ENCODE measurements around the gene PRKCQ.

The PRKCQ gene

DNA sequence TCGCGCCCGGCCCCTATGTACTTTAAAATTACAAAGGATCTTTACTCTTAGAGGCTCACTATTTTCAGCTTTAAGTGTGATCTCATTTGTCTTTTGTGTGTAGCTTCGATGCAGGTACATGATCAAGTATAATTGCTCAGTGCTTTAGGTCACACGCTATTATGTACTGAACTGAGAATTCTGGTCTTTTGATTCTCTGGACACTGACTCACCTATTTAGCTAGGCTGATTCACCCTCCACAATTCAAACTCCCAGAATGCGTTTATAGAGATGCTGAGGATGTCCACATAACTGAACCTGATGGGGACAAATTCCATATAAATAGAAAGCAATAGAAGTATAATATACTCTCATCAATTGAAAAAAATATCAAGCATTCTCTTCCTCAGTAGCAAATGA is 57.8 kb downstream of the PRKCQ start:
- no peak for DNase-seq (ENCODE audit: low spot score)

DNA sequence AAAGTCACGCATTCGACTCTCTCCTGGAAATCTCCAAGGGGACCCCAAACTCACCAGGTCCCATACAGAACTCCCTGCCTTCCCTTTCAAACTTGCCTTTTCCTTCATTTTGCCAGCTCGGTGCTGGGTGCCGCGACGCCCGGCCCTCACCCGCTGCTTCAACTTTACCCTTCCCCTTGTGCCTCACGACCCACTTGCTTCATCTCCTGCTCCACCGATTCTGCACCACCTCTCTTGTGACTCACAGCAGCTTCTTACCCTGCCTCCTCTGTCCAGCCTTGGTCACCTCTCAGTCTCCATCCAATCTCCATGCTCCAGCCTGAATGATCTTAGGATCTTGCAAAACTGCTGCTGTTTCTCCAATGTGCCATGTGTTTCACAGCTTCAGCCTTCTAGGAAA is 59.9 kb downstream of the PRKCQ start:
- no peak for DNase-seq (ENCODE audit: low spot score)

DNA sequence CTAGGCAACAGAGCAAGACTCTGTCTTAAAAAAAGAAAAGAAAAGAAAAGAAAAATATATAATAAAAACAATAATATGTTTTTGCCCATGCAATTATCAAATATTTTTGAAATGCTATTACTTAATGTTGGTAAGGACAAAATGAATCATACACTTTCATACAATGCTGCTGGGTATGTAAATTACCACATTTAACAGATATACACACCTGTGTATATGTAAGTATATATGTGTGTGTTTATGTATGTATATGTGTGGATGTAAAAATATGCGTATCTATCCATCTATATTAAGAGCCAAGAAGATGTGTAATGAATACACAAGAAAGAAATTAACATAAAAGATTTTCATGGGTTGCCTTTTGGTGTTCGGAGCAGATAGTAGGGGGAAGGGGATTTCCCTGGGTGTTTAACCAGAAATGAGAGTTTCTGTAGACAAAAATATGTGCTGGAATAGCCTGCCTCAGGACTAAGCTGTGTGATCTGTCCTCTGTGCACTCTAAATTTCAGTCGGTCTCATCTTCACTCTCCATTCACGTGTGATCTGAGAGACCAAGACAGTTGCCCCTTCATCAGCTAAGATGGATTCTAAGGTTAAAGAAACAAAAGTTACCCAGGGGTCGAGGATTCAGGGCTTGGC is 61.2 kb downstream of the PRKCQ start:
- no peak for DNase-seq (ENCODE audit: low spot score)

DNA sequence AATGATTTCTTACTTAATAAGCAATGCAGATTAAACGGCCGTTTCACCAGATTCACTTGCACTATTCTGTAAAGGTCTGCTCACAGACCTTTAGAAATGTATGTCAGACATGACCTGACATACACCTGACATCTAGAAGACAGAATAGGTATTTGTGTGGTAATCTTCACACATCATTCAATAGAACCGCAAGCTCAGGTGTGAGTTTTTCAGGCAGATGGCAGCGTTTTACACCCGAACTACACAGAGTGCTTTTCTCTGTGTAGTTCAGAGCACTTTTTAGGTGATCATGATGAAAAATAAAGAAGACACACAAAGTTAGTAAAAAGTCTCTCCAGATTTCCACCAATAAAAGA is 63.2 kb downstream of the PRKCQ start:
- no peak for DNase-seq (ENCODE audit: low spot score)

DNA sequence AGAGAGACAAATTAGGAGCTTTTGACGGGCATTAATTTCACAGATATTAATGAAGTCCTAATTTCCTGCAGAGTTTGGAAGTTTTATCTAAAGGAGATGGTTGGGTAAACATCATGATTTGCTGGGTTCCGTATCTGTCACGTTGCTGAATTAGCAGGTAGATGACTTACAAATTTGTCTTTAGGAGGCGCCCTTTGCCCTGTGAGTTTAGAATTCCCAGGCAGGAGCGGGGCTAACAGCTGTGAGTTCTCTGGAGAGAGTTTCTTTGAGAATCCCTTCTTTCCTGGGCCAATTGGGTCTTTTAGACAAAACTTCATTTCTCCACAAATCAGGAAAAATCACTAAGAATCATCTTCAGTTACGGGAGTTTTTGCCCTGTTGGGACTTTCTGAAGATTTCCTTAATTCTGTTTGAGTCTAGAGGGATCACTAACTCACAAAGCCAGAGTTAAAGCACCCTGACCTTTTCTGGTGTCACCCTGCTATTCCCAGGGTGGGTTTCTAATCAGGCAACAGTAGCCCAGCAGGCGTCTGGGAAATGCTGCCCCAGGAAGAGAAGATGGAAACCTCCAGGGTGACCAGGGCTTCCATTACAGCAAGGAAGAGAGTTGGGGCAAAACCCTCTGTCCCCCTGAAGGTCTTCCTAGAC is 63.7 kb downstream of the PRKCQ start:
- DNase-seq (ENCODE audit: low spot score) = no peak

DNA sequence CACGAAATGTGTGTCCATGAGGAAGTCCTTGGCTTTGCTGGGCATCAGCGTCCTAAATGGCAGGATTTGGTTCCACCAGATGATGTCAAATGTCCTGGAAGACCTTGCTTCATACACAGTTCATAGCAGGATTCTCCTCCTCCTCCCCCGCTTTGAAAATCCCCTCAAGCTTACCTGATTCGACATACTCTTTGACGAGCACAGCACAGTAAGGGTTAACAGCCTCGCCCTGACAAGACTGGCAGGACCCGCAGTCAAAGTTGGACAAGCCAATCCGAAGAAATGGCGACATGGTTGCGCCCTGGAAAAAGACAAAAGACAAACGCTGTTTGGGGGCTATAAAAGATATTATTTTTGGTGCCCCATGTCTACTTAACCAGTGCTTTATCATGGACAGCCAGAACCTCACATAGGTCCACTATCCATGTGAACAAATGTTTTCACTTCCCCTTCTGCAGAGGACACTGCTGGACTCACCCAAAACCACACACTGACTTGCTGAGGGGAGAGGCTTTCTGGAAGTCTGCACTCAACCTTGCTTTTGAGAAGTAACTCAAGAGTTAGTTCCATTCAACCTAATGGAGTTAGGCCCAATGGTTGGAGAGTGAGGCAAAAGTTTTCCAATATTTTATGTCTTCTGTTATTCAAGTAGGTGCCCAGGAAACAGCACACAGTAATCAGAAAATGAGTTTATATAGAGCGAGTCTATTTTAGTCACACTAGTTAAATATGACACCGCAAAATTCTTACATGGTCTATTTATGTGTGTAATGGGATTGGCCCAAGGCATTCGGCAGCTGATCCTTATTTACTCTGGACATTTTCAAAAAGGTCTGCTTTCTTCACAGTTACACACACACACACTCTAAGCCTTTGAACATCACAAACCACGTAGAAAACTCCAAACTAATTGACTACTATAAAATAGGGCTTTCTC is 65.0 kb downstream of the PRKCQ start:
- DNase-seq (ENCODE audit: low spot score) = no peak

DNA sequence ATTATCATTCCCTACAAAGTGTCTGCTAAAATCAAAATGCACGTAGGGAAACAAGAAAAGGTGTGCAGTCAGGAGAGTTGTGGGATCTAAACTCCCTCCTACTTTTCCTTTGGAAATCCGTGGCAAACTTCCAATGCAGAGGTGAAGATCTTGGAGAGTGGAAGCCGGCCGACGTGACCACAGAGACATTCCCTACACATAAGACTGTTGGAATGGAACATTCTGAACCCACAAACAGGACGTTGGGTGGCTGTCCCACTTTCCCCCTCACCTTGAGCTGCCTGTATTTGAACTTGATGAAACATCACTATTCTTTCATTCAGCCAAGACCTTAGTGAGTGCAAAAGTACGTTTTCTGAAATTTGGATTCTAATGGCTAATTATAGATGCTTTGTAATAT is 65.9 kb downstream of the PRKCQ start:
- DNase-seq (ENCODE audit: low spot score) = no peak

DNA sequence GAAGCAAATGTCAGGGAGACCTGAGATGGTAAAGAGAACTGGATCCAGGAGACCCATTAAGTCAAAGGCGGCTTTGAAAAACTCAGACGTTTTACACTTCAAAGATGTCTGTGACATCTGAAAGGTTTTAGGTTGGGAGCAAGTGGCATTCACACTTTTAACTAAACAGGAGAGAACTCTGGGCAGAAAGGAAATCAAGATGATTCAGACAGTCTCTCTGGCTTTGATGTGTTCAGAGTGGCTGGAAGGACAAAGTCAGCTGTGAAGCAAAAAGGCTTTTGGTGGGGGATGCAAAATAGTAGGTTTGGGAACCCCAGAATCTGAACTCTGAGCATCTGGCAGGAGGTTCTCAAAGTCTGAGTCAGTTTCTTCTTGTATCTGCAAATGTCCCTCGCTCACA is 66.6 kb downstream of the PRKCQ start:
- no peak for DNase-seq (ENCODE audit: low spot score)

DNA sequence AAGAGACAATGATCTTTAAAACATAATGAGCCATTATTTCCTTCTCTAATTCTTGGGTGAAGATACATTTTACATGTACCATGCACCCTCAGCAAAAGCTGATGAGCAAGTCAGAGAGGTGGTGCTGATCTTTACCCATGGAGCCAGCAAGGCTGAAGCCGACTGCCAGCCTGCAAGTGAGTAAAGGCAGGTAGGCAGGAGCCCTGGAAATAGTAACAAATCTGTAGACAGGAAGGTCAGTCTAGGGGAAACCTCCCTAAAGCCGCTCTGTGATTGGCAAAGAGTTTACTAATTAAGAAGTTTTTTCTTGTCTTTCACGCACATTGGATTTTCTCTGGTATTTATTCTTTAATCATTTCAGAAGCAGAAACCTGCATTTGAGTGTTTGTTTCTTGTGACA is 67.9 kb downstream of the PRKCQ start:
- no peak for DNase-seq (ENCODE audit: low spot score)

DNA sequence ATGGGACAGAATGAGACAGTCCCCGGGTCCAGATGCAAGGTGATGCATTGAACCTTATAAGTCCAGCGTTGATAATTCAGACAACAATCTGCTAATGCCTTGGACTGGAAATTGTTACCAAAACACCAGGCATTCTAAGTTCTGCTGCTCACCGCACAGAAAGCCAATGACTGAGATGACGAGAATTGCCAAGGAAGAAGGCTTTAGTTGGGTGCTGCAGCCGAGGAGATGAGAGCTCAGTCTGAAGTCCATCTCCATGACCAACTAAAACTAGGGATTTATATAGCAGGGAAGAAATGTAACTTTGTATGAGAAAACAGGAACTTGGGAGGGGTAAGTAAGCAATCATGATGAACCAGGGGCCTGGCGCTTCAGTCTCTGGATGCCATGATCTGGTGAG is 68.7 kb downstream of the PRKCQ start:
- no peak for DNase-seq (ENCODE audit: low spot score)

DNA sequence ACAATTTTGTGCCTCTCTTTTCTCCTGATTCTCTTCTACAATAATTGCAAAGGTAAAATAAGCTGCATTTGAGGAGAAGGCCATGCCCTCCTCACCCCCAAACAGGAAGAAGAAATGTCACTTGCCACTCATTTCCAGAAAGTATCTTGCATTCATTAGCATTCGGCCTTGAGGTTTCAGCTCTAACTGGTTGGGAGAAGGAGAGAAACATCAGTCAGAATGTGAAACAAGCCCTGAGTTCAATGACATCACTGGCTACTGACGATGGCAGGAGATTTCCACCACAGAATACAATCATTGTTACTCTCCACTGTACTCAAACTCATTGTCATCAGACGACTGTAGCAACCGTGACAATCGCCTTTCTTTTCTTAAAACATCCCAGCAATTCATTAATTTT is 72.8 kb downstream of the PRKCQ start:
- no peak for DNase-seq (ENCODE audit: low spot score)

DNA sequence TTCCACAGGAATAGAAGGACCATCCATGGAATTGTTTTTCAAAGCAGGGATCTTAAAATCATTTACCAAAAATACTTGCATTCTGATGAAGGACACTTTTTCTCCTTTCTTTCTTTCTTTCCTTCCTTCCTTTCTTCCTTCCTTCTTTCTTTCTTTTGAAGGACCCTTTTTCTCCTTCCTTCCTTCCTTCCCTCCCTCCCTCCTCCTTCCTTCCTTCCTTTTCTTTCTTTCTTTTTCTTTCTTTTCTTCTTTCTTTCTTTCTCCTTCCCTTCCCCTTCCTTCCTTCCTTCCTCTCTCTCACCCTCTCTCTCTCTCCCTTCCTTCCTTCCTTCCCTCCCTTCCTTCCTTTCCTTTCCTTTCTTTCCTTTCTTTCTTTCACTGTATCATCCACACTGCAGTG is 74.8 kb downstream of the PRKCQ start:
- no peak for DNase-seq (ENCODE audit: low spot score)

DNA sequence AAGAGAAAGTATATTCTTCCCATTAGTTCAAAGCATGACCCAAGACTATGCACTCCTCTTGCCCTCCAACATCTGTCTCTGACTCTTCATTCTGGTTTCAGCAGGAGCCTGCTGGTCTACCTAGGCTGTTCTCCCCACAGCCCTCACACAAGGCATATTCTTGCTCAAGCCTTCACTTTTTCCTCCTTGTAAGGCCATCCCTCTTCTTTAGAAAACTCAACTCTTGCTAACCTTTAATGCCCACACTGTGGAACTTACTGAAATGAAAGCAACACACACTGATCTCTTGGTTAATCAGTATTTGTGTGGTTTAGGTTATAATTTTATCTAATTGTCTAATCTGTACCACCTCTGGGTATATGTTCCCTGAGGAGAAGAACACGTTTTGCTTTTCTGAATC is 75.8 kb downstream of the PRKCQ start:
- DNase-seq (ENCODE audit: low spot score) = no peak

DNA sequence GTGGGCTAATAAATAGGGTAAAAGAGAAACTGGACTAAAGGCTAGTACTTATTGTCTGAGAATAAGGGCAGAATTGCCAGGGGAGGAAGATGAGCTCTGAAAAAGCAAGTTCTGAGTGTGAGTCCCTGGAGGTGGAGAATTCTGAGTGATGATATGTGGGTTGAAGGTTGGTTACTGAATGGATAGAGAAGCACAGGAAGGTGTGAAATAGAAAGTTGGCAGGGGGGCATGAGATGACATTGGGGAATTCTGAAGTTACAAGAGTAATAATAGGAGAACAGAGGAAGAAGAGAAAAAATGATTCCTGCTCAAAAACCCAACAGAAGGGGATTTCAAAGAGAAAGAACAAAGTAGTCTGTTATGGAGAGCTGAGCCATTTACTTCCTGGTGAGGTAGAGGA is 76.9 kb downstream of the PRKCQ start:
- no peak for DNase-seq (ENCODE audit: low spot score)

DNA sequence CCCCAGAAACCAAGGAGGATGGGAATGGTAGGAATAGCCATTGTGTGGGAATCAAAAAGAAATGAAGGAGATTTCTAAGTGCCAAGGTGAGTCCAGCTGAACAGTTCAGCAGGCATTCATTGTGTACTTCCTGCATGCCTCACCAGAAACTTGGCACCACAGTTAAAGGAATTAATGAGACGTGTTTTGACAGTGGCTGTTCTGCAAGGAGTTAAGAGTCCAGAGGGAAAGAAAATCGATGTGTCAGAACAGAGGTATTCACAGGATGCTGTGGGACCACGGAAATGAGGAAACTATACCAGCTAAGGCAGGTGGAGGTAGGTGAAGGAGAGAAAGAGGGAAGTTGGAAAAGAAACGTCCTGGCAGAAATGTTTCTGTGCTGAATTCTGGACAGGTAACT is 78.1 kb downstream of the PRKCQ start:
- DNase-seq (ENCODE audit: low spot score) = no peak

DNA sequence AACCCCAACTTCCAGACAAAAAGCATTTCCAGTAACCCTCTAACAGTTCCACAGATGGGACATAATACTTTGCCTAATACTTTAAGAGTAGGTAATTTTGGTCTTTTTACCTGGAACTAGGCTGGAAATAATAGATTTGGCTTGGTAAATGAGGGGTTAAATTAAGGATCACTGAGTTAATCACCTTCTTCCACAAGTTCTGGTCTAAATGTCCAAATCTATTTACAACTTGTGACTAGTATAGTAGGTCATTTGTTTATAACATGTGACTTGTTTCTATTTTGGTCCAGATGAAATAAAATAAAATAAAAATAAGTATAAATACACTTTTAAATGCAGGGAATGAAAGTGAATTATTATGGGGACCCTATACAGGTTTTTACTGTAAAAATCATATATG is 80.1 kb downstream of the PRKCQ start:
- DNase-seq (ENCODE audit: low spot score) = no peak

DNA sequence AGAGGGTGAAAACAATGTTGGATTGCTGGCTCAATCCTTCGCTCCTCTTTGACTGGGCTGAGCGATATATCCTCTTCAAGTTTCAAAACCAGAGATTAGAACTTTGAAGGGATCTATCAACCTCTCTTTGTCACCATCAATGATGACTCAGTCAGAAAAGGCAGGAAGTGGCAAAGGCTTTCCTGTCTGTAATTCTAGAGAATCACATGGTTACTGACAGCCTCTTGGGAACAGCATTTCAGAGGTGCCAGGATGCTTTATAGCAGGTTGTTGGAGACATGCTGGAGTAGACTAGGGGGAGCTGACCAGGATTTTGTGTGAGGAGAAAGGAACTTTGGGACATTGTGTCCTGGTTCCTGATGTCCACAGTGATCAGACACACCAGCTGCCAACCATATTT is 81.3 kb downstream of the PRKCQ start:
- no peak for DNase-seq (ENCODE audit: low spot score)

DNA sequence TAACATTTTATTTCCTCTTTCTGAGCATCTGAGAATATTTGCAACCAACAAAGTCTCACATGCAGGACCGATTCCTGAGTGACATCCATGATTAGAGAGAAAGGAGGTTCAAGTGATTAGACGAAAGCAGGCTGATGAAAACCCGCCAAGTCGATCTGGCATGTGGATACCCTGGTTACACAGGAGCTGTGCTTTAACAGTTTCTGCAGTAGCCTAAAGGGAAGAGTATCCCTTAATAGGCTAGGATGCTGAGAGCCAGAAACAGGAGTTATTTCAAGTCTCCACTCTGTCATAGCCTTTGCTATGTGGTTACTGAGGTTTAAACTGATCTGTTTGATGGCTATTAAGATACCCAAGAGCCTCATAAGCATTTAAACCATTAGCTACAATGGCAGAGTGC is 82.5 kb downstream of the PRKCQ start:
- DNase-seq (ENCODE audit: low spot score) = no peak

DNA sequence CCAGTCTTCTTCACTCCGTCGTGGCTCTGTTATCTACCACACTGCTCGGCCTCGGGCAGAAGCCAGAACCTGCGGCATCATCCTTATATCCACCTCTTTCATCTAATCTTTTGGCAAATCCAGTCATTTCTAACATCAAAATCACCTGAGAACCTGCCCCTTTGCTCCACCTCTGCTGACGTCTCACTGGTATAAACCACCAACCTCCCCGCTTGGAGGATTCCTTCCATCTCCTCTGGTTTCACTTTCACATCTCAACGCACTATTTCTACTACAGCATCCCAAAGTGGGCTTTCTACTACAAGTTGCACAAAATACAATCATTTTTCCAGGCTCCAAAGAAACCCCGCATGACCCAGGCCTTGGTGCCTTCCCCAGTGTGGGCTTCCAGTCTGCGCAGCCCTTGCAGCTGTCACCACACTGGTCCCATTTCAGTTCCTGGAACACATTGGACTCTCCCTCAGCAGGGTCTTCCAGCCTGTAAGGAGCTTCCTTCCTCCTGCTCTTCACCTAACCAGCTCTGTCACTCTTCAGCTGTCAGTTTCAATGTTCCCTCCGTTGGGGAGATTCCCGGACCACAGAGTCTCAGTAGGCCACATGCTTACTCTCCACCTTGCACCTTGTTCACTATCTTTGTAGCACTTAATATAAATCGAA is 85.0 kb downstream of the PRKCQ start:
- no peak for DNase-seq (ENCODE audit: low spot score)

DNA sequence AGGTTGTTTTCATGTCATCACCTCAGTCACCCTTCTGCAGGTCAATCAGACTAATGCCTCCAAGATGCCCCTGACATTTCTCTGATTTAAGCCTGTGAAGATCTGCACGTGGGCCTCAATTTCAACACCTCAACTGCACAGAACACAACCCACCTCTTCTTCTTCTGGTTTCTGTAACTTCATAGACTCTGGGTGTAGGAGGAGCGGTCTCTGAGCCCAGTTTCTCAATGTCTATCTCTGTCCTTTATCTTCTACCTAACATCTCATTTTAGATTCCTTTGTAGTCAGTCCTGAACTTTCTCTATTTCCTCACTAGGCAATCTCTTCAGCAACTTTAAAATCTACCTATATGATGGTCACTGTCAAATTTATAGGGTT is 85.6 kb downstream of the PRKCQ start:
- DNase-seq (ENCODE audit: low spot score) = no peak

DNA sequence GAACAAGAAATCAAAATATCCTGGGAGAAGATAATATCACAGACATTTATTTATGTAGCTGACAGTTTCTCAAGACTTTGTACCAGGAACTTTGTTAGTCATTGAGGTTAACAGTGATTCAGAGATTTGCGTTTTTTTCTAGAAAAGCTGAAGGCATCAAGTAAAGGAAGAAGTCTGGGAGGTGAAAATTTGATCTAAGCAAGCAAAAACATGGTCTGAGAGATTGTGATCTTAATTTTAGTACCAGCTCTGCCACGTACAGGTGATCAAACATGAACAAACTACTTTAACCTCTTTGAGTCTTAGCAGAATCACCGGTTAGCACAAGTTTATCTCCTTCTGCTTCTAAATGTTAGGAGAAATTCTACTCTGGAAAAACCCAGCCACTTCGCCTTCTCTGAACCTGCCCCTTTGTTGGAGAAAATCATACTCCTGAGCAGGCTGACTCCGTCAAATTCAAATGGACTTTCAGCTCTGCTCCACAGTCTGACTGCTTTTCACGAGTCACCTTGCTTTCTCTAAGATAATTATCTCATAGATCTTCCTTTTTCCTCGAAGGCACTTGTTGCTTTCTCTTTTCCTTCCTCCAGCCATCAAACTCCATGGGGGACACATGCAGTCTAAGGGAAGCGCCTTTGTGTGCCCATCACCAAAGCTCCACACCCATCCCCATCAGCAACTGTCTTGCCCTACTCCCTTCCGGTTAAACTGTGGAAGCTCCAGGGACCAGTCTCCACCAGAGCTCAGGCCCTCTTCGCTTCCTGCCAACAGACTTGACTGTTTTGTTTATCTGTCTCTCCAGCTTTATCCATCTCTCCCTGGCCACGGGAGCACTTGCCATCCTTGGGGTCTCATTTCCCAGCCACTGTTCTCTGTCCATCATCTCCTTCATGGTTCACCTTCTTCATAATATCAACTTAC is 86.3 kb downstream of the PRKCQ start:
- no peak for DNase-seq (ENCODE audit: low spot score)

DNA sequence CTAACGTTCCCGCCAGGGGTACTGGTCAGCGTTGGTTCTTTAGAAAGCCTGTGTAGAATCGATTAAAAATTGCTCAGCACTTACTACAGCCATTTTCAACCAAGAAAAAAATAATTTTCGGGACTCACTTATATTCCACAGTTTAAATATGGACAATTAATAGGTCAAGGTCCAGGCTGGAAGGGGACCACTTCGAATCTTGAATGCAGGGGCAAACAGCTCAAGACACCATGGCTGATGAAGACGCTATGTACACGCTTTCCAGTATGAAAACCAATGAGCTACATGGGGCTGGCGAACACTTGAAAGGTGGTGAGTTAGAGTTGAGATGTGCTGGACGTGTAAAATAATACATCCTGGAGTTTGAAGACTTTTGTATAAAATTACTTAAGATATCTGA is 87.2 kb downstream of the PRKCQ start:
- DNase-seq (ENCODE audit: low spot score) = no peak
